ENCODE data around the gene CLIC4. TPM values are rescaled to one million over a fixed set of nuclear protein-coding genes. Genes with fewer than 3 reads are reported as not detected.
A peak's percentile ranks its signal among the peaks of the same experiment; 100 is the strongest.
"Not testable (repeated sequence)": the region's sequence is repeated elsewhere in the genome, so short reads cannot be mapped to it uniquely, and the experiment has no call there.

CLIC4 gene
- polyA plus RNA-seq, 1 experiment: 561 TPM

- Histone ChIP-seq H3K4me3 (ENCODE audit: low read depth, low read length) (no peak overlapping the region), H3K27me3 (ENCODE audit: control insufficient read depth, insufficient read depth, low read length) (no peaks in the 10 kb centered on the region), H3K9me3 (ENCODE audit: control insufficient read depth, insufficient read depth, low read length) (no peaks in the 10 kb centered on the region), H3K27ac (ENCODE audit: low read depth, low read length) (no peak overlapping the region)
- DNase-seq (ENCODE audit: low read depth, low spot score): no peak
- no peak for TF ChIP-seq CTCF (IDR thresholded peaks at IDR 0.05; ENCODE audit: low read depth, low read length)
- ChIA-PET POLR2A (interaction anchor here (0.6 to 0.8 kb wide), 3 partner anchors 45 to 180 kb away, joined by 3 read pairs; partner anchors contain the start of gene CLIC4), CTCF (interaction anchor here (0.6 to 2.0 kb wide), 3 partner anchors 12 to 135 kb away, joined by 3 to 14 read pairs (median 4); no protein-coding TSS in a partner anchor)
Measured at GRCh38 chr1:24699628-24700027, 45.6 kb upstream of the CLIC4 start.

GRCh38 chr1:24702511-24703293 is 42.5 kb upstream of the CLIC4 start:
- no peak for DNase-seq (ENCODE audit: low read depth, low spot score)
- CTCF ChIA-PET: interaction anchor here (2.5 kb wide), 1 partner anchor 14 kb away, joined by 12 read pairs; no protein-coding TSS in a partner anchor

GRCh38 chr1:24704411-24705259 is 40.6 kb upstream of the CLIC4 start:
- Histone ChIP-seq H3K27ac (ENCODE audit: low read depth, low read length) (peak overlapping the region; percentile 70), H3K27me3 (ENCODE audit: control insufficient read depth, insufficient read depth, low read length) (no peaks in the 10 kb centered on the region), H3K9me3 (ENCODE audit: control insufficient read depth, insufficient read depth, low read length) (no peaks in the 10 kb centered on the region), H3K4me3 (ENCODE audit: low read depth, low read length) (no peak overlapping the region)
- TF ChIP-seq CTCF (IDR thresholded peaks at IDR 0.05; ENCODE audit: low read depth, low read length): no peak
- ChIA-PET CTCF (interaction anchor here (1.8 to 2.6 kb wide), 2 partner anchors 16 to 41 kb away, joined by 4 to 16 read pairs; partner anchors contain the start of gene CLIC4), POLR2A (interaction anchor here (0.7 to 2.4 kb wide), 6 partner anchors 10 to 41 kb away, joined by 3 to 15 read pairs (median 3); partner anchors contain the start of gene CLIC4)
- DNase-seq (ENCODE audit: low read depth, low spot score): no peak

More at GRCh38 chr1:24702511-24703293, 42.5 kb upstream of the CLIC4 start:
- Histone ChIP-seq H3K27me3 (ENCODE audit: control insufficient read depth, insufficient read depth, low read length) (no peaks in the 10 kb centered on the region), H3K27ac (ENCODE audit: low read depth, low read length) (peak overlapping the region; percentile 21), H3K4me3 (ENCODE audit: low read depth, low read length) (no peak overlapping the region), H3K9me3 (ENCODE audit: control insufficient read depth, insufficient read depth, low read length) (no peaks in the 10 kb centered on the region)
- no peak for TF ChIP-seq CTCF (IDR thresholded peaks at IDR 0.05; ENCODE audit: low read depth, low read length)
- POLR2A ChIA-PET: interaction anchor here (0.5 to 1.6 kb wide), 2 partner anchors 42 to 81 kb away, joined by 5 to 8 read pairs; partner anchors contain the start of gene CLIC4

GRCh38 chr1:24705260-24706073 is 39.8 kb upstream of the CLIC4 start:
- H3K4me3 ChIP-seq (ENCODE audit: low read depth, low read length): peak overlapping the region; percentile 1
- ChIA-PET POLR2A (interaction anchor here (0.7 to 2.4 kb wide), 6 partner anchors 11 to 41 kb away, joined by 3 to 15 read pairs (median 3); partner anchors contain the start of gene CLIC4), CTCF (interaction anchor here (1.0 to 2.6 kb wide), 4 partner anchors 17 to 125 kb away, joined by 3 to 16 read pairs (median 4); partner anchors contain the start of gene CLIC4)
- no peaks in the 10 kb centered on the region for H3K27me3 ChIP-seq (ENCODE audit: control insufficient read depth, insufficient read depth, low read length)
- no peak for TF ChIP-seq CTCF (IDR thresholded peaks at IDR 0.05; ENCODE audit: low read depth, low read length)
- H3K9me3 ChIP-seq (ENCODE audit: control insufficient read depth, insufficient read depth, low read length): no peaks in the 10 kb centered on the region
- H3K27ac ChIP-seq (ENCODE audit: low read depth, low read length): peak overlapping the region; percentile 71
- peak; percentile 87 for DNase-seq (ENCODE audit: low read depth, low spot score)

GRCh38 chr1:24706074-24706389 is 39.2 kb upstream of the CLIC4 start:
- DNase-seq (ENCODE audit: low read depth, low spot score); H3K4me3 ChIP-seq (ENCODE audit: low read depth, low read length); H3K9me3 ChIP-seq (ENCODE audit: control insufficient read depth, insufficient read depth, low read length); H3K27me3 ChIP-seq (ENCODE audit: control insufficient read depth, insufficient read depth, low read length): not testable (repeated sequence)
- POLR2A ChIA-PET: interaction anchor here (1.2 to 2.4 kb wide), 4 partner anchors 25 to 40 kb away, joined by 3 to 15 read pairs (median 4); partner anchors contain the start of gene CLIC4
- H3K27ac ChIP-seq (ENCODE audit: low read depth, low read length): peak overlapping the region; percentile 71
- CTCF ChIA-PET: interaction anchor here (1.0 to 2.6 kb wide), 3 partner anchors 17 to 124 kb away, joined by 3 to 16 read pairs (median 5); no protein-coding TSS in a partner anchor

All from AG04450 (cell line).